SK-N-SH treated with all-trans-retinoic acid at 6 μM for 48 hours (cell line): ENCODE measurements around the gene METTL8.

Experiments
- ATAC-seq: fragments of 200-7000 bp; cut with Tn5 transposase; 3 replicates; pipeline ENCODE4 v1.9.1; 2020; ENCODE audit warnings: mild to moderate bottlenecking, moderate library complexity
- ARNTL ChIP-seq: fragments of 450-650 bp; formaldehyde crosslinking; IDR thresholded peaks from 2 replicates; pipeline ENCODE4 v1.5.0; 2020; ENCODE audit warnings: low read depth, mild to moderate bottlenecking, moderate library complexity, borderline replicate concordance
- BACH2 ChIP-seq: fragments of 250-450 bp; sonication (Bioruptor Pico); IDR thresholded peaks from 2 replicates; pipeline ENCODE4 v1.9.0; 2021; ENCODE audit warnings: mild to moderate bottlenecking, borderline replicate concordance
- CREB5 ChIP-seq: fragments of 250-450 bp; sonication (Bioruptor Pico); IDR thresholded peaks from 2 replicates; pipeline ENCODE4 v1.5.1; 2020; ENCODE audit warnings: low read depth, mild to moderate bottlenecking, moderate library complexity
- CSDC2 ChIP-seq: fragments of 250-450 bp; sonication (Bioruptor Pico); IDR thresholded peaks from 2 replicates; pipeline ENCODE4 v1.5.0; 2020; ENCODE audit warnings: mild to moderate bottlenecking, moderate library complexity
- ESRRG ChIP-seq: fragments of 250-450 bp; sonication (Bioruptor Pico); IDR thresholded peaks from 2 replicates; pipeline ENCODE4 v1.6.1; 2021; ENCODE audit warnings: mild to moderate bottlenecking
- GLIS3 ChIP-seq: fragments of 250-450 bp; sonication (Bioruptor Pico); IDR thresholded peaks from 2 replicates; pipeline ENCODE4 v1.5.0; 2020; ENCODE audit warnings: mild to moderate bottlenecking, moderate library complexity
- OSR1 ChIP-seq: fragments of 250-450 bp; sonication (Bioruptor Pico); IDR thresholded peaks from 2 replicates; pipeline ENCODE4 v1.8.0; 2022; ENCODE audit warnings: moderate library complexity, mild to moderate bottlenecking, inconsistent platforms
- PATZ1 ChIP-seq: fragments of 250-450 bp; sonication (Bioruptor Pico); IDR thresholded peaks from 2 replicates; pipeline ENCODE4 v1.8.0; 2020; ENCODE audit warnings: mild to moderate bottlenecking, moderate library complexity, borderline replicate concordance
- PPARA ChIP-seq: fragments of 250-450 bp; sonication (Bioruptor Pico); IDR thresholded peaks from 2 replicates; pipeline ENCODE4 v1.5.0; 2020; ENCODE audit warnings: mild to moderate bottlenecking, borderline replicate concordance
- RARB ChIP-seq: fragments of 250-450 bp; sonication (Bioruptor Pico); IDR thresholded peaks from 2 replicates; pipeline ENCODE4 v1.8.0; 2021; ENCODE audit warnings: mild to moderate bottlenecking, moderate library complexity
- SNAI2 ChIP-seq: fragments of 250-450 bp; sonication (Bioruptor Pico); IDR thresholded peaks from 2 replicates; pipeline ENCODE4 v1.5.0; 2020; ENCODE audit warnings: mild to moderate bottlenecking, moderate library complexity
- TCF4 ChIP-seq: fragments of 250-450 bp; sonication (Bioruptor Pico); IDR thresholded peaks from 2 replicates; pipeline ENCODE4 v1.8.0; 2021; ENCODE audit warnings: mild to moderate bottlenecking, moderate library complexity, borderline replicate concordance
- TOX ChIP-seq: fragments of 250-450 bp; sonication (Bioruptor Pico); IDR thresholded peaks from 2 replicates; pipeline ENCODE4 v1.8.0; 2021; ENCODE audit warnings: mild to moderate bottlenecking, moderate library complexity, borderline replicate concordance
- TSHZ2 ChIP-seq: fragments of 250-450 bp; sonication (Bioruptor Pico); IDR thresholded peaks from 2 replicates; pipeline ENCODE4 v1.5.0; 2020; ENCODE audit warnings: mild to moderate bottlenecking, moderate library complexity
- ZC3H10 ChIP-seq: fragments of 250-450 bp; sonication (Bioruptor Pico); IDR thresholded peaks from 2 replicates; pipeline ENCODE4 v1.5.1; 2021; ENCODE audit warnings: mild to moderate bottlenecking, moderate library complexity
- ZFP3 ChIP-seq: fragments of 250-450 bp; sonication (Bioruptor Pico); IDR thresholded peaks from 2 replicates; pipeline ENCODE4 v1.5.0; 2020; ENCODE audit warnings: mild to moderate bottlenecking, moderate library complexity
- ZFP30 ChIP-seq: fragments of 450-650 bp; formaldehyde crosslinking; IDR thresholded peaks from 2 replicates; pipeline ENCODE4 v1.5.0; 2022; ENCODE audit warnings: mild to moderate bottlenecking, moderate library complexity
- ZNF70 ChIP-seq: fragments of 450-650 bp; formaldehyde crosslinking; IDR thresholded peaks from 2 replicates; pipeline ENCODE4 v1.5.0; 2020; ENCODE audit warnings: mild to moderate bottlenecking, moderate library complexity
- ZNF8 ChIP-seq: fragments of 450-650 bp; formaldehyde crosslinking; IDR thresholded peaks from 2 replicates; pipeline ENCODE4 v1.5.0; 2020; ENCODE audit warnings: mild to moderate bottlenecking, moderate library complexity

Gene METTL8

GRCh38 chr2:171297956-171298355, 135.8 kb downstream of the METTL8 start (continued):
- TF ChIP-seq PATZ1: no peak
- TF ChIP-seq ZC3H10 (CRISPR knock-in tag): no peak
- no peak for TF ChIP-seq ZNF8 (CRISPR knock-in tag)
- TF ChIP-seq, all 23 proteins: peak for 0

- no peak for ATAC-seq
- TF ChIP-seq PATZ1 (no peak), ZNF70 (CRISPR knock-in tag) (no peak), RARB (CRISPR knock-in tag) (no peak), GLIS3 (CRISPR knock-in tag) (no peak), TOX (CRISPR knock-in tag) (no peak), ESRRG (no peak), BACH2 (CRISPR knock-in tag) (no peak), ZC3H10 (CRISPR knock-in tag) (no peak), PPARA (CRISPR knock-in tag) (no peak), OSR1 (CRISPR knock-in tag) (no peak), ARNTL (no peak), CREB5 (CRISPR knock-in tag) (no peak), ZFP3 (CRISPR knock-in tag) (no peak), ZFP30 (no peak), CSDC2 (CRISPR knock-in tag) (no peak), TSHZ2 (CRISPR knock-in tag) (no peak), TCF4 (CRISPR knock-in tag) (no peak)
- TF ChIP-seq, all 23 proteins: peak for 0
These were observed 139.2 kb downstream of the METTL8 start for GRCh38 chr2:171294608-171295007.

- TF ChIP-seq TCF4 (CRISPR knock-in tag): no peak
- TF ChIP-seq TSHZ2 (CRISPR knock-in tag): no peak
- TF ChIP-seq ZNF8 (CRISPR knock-in tag): no peak
- TF ChIP-seq TOX (CRISPR knock-in tag): no peak
- no peak for TF ChIP-seq ZFP3 (CRISPR knock-in tag)
- no peak for TF ChIP-seq ESRRG
- TF ChIP-seq PPARA (CRISPR knock-in tag): no peak
- no peak for TF ChIP-seq PATZ1
- no peak for TF ChIP-seq SNAI2 (CRISPR knock-in tag)
- TF ChIP-seq ZC3H10 (CRISPR knock-in tag): no peak
- no peak for TF ChIP-seq CREB5 (CRISPR knock-in tag)
- TF ChIP-seq BACH2 (CRISPR knock-in tag): no peak
- no peak for TF ChIP-seq CSDC2 (CRISPR knock-in tag)
- no peak for ATAC-seq
These were observed 140.1 kb downstream of the METTL8 start for GRCh38 chr2:171293661-171294060.
